ENCODE results near the gene FOLR2.

FOLR2 gene

GRCh38 chr11:72231396-72232259 lies 15.0 kb downstream of the FOLR2 start:
- TF ChIP-seq, protein P1, sequence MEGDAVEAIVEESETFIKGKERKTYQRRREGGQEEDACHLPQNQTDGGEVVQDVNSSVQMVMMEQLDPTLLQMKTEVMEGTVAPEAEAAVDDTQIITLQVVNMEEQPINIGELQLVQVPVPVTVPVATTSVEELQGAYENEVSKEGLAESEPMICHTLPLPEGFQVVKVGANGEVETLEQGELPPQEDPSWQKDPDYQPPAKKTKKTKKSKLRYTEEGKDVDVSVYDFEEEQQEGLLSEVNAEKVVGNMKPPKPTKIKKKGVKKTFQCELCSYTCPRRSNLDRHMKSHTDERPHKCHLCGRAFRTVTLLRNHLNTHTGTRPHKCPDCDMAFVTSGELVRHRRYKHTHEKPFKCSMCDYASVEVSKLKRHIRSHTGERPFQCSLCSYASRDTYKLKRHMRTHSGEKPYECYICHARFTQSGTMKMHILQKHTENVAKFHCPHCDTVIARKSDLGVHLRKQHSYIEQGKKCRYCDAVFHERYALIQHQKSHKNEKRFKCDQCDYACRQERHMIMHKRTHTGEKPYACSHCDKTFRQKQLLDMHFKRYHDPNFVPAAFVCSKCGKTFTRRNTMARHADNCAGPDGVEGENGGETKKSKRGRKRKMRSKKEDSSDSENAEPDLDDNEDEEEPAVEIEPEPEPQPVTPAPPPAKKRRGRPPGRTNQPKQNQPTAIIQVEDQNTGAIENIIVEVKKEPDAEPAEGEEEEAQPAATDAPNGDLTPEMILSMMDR (IDR thresholded peaks at IDR 0.05; ENCODE audit: insufficient read depth, low read length, poor library complexity, severe bottlenecking): no peak
- Histone ChIP-seq H3K27me3 (replicated peaks; ENCODE audit: control insufficient read depth, insufficient read depth, low read length) (no peaks in the 10 kb centered on the region), H3K36me3 (ENCODE audit: control insufficient read depth, insufficient read depth, low read length) (peaks cover 57% of the 10 kb centered on the region), H3K4me3 (replicated peaks; ENCODE audit: low read depth, low read length) (no peak overlapping the region)
- DNase-seq (ENCODE audit: extremely low read depth, insufficient read length): no peak

GRCh38 chr11:72232260-72233055 lies 15.9 kb downstream of the FOLR2 start:
- TF ChIP-seq, protein P1 (IDR thresholded peaks at IDR 0.05; ENCODE audit: insufficient read depth, low read length, poor library complexity, severe bottlenecking): no peak
- DNase-seq (ENCODE audit: extremely low read depth, insufficient read length): no peak
- Histone ChIP-seq H3K27me3 (replicated peaks; ENCODE audit: control insufficient read depth, insufficient read depth, low read length) (no peaks in the 10 kb centered on the region), H3K36me3 (ENCODE audit: control insufficient read depth, insufficient read depth, low read length) (peaks cover 62% of the 10 kb centered on the region), H3K4me3 (replicated peaks; ENCODE audit: low read depth, low read length) (no peak overlapping the region)

- Histone ChIP-seq H3K36me3 (ENCODE audit: control insufficient read depth, insufficient read depth, low read length) (peaks cover 63% of the 10 kb centered on the region), H3K4me3 (replicated peaks; ENCODE audit: low read depth, low read length) (no peak overlapping the region), H3K27me3 (replicated peaks; ENCODE audit: control insufficient read depth, insufficient read depth, low read length) (no peaks in the 10 kb centered on the region)
- TF ChIP-seq, protein P1 (IDR thresholded peaks at IDR 0.05; ENCODE audit: insufficient read depth, low read length, poor library complexity, severe bottlenecking): no peak
- DNase-seq (ENCODE audit: extremely low read depth, insufficient read length): no peak
These were observed 16.6 kb downstream of the FOLR2 start for GRCh38 chr11:72233056-72233772.

DNA sequence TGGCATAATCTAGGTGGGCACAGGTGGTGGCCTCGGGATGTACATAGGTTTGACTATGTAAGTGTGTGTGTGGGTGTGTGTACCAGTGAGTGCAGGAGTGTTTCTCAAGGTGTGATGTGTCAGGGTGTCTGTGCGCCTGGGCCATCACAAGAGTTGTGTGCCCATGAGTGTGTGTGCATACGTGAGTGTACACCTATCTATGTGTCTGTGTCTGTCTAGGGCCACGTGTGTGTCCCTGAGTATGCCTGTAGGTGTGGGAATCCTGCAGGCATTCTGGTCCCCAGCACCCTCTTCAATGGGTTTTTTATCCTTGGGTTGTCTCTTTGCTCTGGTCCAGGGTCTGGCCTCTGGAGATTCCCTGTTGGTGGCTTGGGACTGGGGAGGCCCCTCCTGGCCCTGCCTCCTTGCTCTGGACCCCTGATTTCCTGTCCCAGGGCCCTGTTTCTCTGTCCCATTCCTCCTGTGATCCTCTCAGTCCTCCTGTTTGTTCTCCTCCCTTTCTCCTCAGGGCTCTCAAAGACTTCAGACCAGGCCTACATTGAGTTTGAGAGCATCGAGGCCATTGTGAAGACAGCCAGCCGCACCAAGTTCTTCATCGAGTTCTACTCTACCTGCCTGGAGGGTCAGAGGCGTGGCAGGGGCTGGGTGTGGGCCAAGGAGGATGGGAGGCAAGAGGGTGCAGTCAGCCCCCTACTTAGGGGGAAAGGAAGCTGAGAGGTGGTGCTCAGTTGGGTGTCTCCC lies 17.3 kb downstream of the FOLR2 start:
- no peak for DNase-seq (ENCODE audit: extremely low read depth, insufficient read length)
- TF ChIP-seq, protein P1 (IDR thresholded peaks at IDR 0.05; ENCODE audit: insufficient read depth, low read length, poor library complexity, severe bottlenecking): no peak
- H3K36me3 ChIP-seq (ENCODE audit: control insufficient read depth, insufficient read depth, low read length): peaks cover 60% of the 10 kb centered on the region
- H3K27me3 ChIP-seq (replicated peaks; ENCODE audit: control insufficient read depth, insufficient read depth, low read length): no peaks in the 10 kb centered on the region
- no peak overlapping the region for H3K4me3 ChIP-seq (replicated peaks; ENCODE audit: low read depth, low read length)

DNA sequence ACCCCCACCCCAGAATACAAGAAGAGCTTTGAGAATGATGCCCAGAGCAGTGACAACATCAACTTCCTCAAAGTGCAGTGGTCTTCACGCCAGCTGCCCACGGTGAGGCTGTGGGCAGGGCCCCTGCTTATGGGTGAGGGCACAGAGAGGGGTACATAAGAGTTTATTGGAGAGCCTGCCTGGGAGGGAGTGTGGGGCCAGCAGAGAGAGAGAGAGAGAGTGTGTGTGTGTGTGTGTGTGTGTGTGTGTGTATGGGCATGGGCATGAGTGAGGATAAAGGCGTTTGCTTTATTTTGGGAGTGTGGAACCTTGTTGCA lies 17.9 kb downstream of the FOLR2 start:
- Histone ChIP-seq H3K27me3 (replicated peaks; ENCODE audit: control insufficient read depth, insufficient read depth, low read length) (no peaks in the 10 kb centered on the region; the same call in 1 of the 2 replicates), H3K36me3 (ENCODE audit: control insufficient read depth, insufficient read depth, low read length) (peaks cover 56% of the 10 kb centered on the region), H3K4me3 (replicated peaks; ENCODE audit: low read depth, low read length) (no peak overlapping the region)
- TF ChIP-seq, protein P1 (IDR thresholded peaks at IDR 0.05; ENCODE audit: insufficient read depth, low read length, poor library complexity, severe bottlenecking): no peak
- DNase-seq (ENCODE audit: extremely low read depth, insufficient read length): no peak
